ENCODE results near the gene IDH3B. TPM values are rescaled to one million over a fixed set of nuclear protein-coding genes. Genes with fewer than 3 reads are reported as not detected.
A peak's percentile ranks its signal among the peaks of the same experiment; 100 is the strongest.

The IDH3B gene
- total and polyA plus RNA-seq, 2 of the 8 experiments (the other 6 are each of a cell fraction or from before 2014, with no cell fraction given): 110 to 167 TPM

DNA sequence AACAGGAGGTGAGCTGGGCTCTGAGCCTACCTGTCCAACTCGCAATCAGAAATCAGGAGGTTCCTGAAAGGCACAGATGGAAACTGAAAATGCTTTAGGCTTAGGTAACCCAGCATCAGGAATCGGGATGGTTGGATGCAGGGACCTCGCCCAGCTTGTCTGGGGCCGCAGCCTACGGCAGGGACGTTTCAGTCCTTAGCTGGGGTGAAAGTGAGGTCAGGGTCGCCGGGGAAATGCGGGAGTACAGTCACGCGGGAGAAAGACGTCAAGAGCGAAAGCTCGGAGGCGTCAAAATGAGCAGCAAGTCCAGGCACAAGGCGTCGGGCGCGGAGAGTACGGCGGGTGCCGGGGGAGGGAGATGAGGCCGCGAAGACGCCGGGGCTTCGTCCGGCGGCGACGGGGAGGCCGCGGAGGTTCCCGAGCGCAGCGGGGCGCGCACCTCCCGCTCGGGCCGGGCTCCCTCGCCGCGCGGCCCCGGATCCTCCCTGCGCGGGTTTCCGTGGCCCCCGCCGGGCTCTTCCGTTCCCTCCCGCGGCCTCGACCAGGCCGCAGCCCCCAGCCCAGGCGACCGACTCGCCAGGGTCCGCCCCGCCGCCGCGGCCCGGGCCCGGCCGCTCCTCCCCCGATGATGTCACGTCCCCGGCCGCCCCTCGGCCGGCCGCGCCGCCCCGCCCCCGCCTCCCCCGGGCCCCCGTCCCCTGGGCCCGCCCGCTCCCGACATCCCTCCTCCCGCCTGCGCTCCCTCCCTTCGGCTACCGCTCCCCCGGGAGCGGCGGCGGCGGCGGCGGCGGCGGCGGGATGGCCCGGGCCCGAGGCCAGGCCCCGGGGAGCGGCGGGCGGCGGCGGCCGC lies 28.2 kb upstream of the IDH3B start, which contains the start of gene EBF4:
Gene EBF4, plus strand, starts transcription at position 745 of the 850 bp plus-strand sequence. CDS start 866 bp downstream, outside the sequence.
- Histone ChIP-seq H3K4ac (replicated peaks; ENCODE audit: insufficient read length, low read depth, low read length) (no peak within 1 kb of the TSS), H3K56ac (replicated peaks; ENCODE audit: insufficient read length, low read depth, low read length) (no peak within 1 kb of the TSS), H3K4me3 (ENCODE audit: extremely low read depth in 1 of 4, insufficient read depth in 2 of 4, low read depth in 3 of 4, low read length in 4 of 4) (peak within 1 kb of the TSS; percentile 21 to 55 (median 31)), H3K23me2 (ENCODE audit: low read depth, low read length) (peaks cover 3% of the 10 kb centered on the region; the same call in 1 of the 2 replicates), H4K8ac (ENCODE audit: extremely low read depth, insufficient read depth, low read length) (peak within 1 kb of the TSS; percentile 30), H4K5ac (ENCODE audit: insufficient read length, low read depth, low read length) (no peak within 1 kb of the TSS), H3K23ac (ENCODE audit: insufficient read length) (no peak within 1 kb of the TSS), H2BK120ac (replicated peaks; ENCODE audit: low read depth, low read length) (no peak within 1 kb of the TSS), H4K91ac (replicated peaks; ENCODE audit: insufficient read length, low read length) (no peak within 1 kb of the TSS), H3K4me2 (ENCODE audit: insufficient read depth in 1 of 2, low read depth in 2 of 2, low read length in 2 of 2) (peak within 1 kb of the TSS; percentile 68 to 70), H3K9ac (replicated peaks in 1 of 4; ENCODE audit: extremely low read depth in 1 of 4, low read depth in 3 of 4, low read length in 3 of 4) (no peak within 1 kb of the TSS), H2BK15ac (ENCODE audit: low read length) (peak within 1 kb of the TSS; percentile 81; the same call in 1 of the 2 replicates), H3K9me3 (ENCODE audit: insufficient read depth in 2 of 2, low read depth in 1 of 2, low read length in 1 of 2) (no peaks in the 10 kb centered on the region), H3K14ac (ENCODE audit: insufficient read length) (no peak within 1 kb of the TSS), H3K36me3 (ENCODE audit: control insufficient read depth in 2 of 4, insufficient read depth in 4 of 4, low read length in 3 of 4) (no peaks in the 10 kb centered on the region; a peak in 1 of 8 replicates), H2BK5ac (ENCODE audit: low read depth, low read length) (no peak within 1 kb of the TSS), H4K20me1 (replicated peaks in 1 of 2; ENCODE audit: control insufficient read depth in 1 of 2, insufficient read depth in 2 of 2, low read length in 2 of 2) (peaks cover 5 to 9% of the 10 kb centered on the region in 2 experiments), H3K79me2 (ENCODE audit: control insufficient read depth in 1 of 2, insufficient read depth in 2 of 2, low read length in 2 of 2) (no peaks in the 10 kb centered on the region), H3K79me1 (ENCODE audit: low read depth, low read length) (no peaks in the 10 kb centered on the region), H3K27me3 (replicated peaks in 1 of 4; ENCODE audit: control insufficient read depth in 3 of 4, extremely low read depth in 1 of 4, insufficient read depth in 3 of 4, low read length in 3 of 4) (peaks cover 54 to 83% (median 78%) of the 10 kb centered on the region in 4 experiments), H2AK5ac (ENCODE audit: low read depth, low read length) (peak within 1 kb of the TSS; percentile 53; the same call in 1 of the 2 replicates), H2AFZ (ENCODE audit: low read length) (no peak within 1 kb of the TSS; the same call in 1 of the 2 replicates), H3K4me1 (replicated peaks in 1 of 4; ENCODE audit: control insufficient read depth in 3 of 4, insufficient read depth in 4 of 4, low read length in 3 of 4) (peaks cover 3 to 29% (median 11%) of the 10 kb centered on the region in 4 experiments), H2BK20ac (ENCODE audit: low read length) (no peak within 1 kb of the TSS), H3K18ac (ENCODE audit: extremely low read depth, low read length) (peak within 1 kb of the TSS; percentile 19; the same call in 1 of the 2 replicates), H2BK12ac (ENCODE audit: low read depth, low read length) (peak within 1 kb of the TSS; percentile 50; the same call in 1 of the 2 replicates), H3K27ac (ENCODE audit: low read depth, low read length) (no peak within 1 kb of the TSS)
- WGBS, 2 experiments (ENCODE audit: extremely low coverage in 1 of 2, insufficient coverage in 1 of 2, insufficient read length in 1 of 2, insufficient replicate concordance in 2 of 2, low coverage in 1 of 2, low lambda C conversion rate in 2 of 2, missing lambda C conversion rate in 1 of 2): 8% methylated on average over 33 of the region's 106 CpGs; no CpG with 5 or more reads in 1 of the 2 experiments
- FAIRE-seq: no peak
- peak in 1 of 2 experiments; percentile 64 for DNase-seq (ENCODE audit: low read depth in 1 of 2, low spot score in 2 of 2)
- ChIA-PET CTCF (ENCODE audit: partially characterized antibody) (interaction anchor here (1.2 to 9.2 kb wide), 6 partner anchors 12 to 60 kb away, joined by 3 to 151 read pairs (median 4); no protein-coding TSS in a partner anchor), POLR2A (ENCODE audit: partially characterized antibody) (interaction anchor here (0.7 to 1.8 kb wide), 2 partner anchors 17 to 168 kb away, joined by 3 to 5 read pairs; no protein-coding TSS in a partner anchor)
- TF ChIP-seq EZH2 (IDR thresholded peaks at IDR 0.05; ENCODE audit: low read depth, low read length, severe bottlenecking) (peak; percentile 89), RNF2 (IDR thresholded peaks at IDR 0.05; ENCODE audit: borderline replicate concordance, low read depth, low read length, missing control alignments, poor library complexity, severe bottlenecking) (peak; percentile 74), ASH2L (IDR thresholded peaks at IDR 0.05; ENCODE audit: low read length) (peak; percentile 46), SAP30 (IDR thresholded peaks at IDR 0.05; ENCODE audit: insufficient read depth, insufficient replicate concordance, low read length) (no peak), BACH1 (IDR thresholded peaks at IDR 0.05; ENCODE audit: low read length) (no peak), CBX8 (IDR thresholded peaks at IDR 0.05; ENCODE audit: borderline replicate concordance, low read depth, low read length) (no peak), HDAC6 (IDR thresholded peaks at IDR 0.05; ENCODE audit: low read depth, low read length) (no peak), RAD21 (IDR thresholded peaks at IDR 0.05 in 1 of 2, conservative IDR thresholded peaks at IDR 0.05 in 1 of 2; ENCODE audit: low read depth in 2 of 2, low read length in 2 of 2) (no peak), KDM4A (IDR thresholded peaks at IDR 0.05; ENCODE audit: low read depth, low read length, severe bottlenecking) (peak; percentile 87), SP2 (IDR thresholded peaks at IDR 0.05; ENCODE audit: low read length) (no peak)

All from H1 (cell line).